HCT116 (cell line): Measurements from ENCODE around the gene DRICH1. TPM values are rescaled to one million over a fixed set of nuclear protein-coding genes. Genes with fewer than 3 reads are reported as not detected.

Source experiments
- ATAC-seq: fragments of 200-7000 bp; cut with Tn5 transposase; 2 replicates; pipeline ENCODE4 v1.9.1; 2020; ENCODE audit warnings: mild to moderate bottlenecking, moderate library complexity
- BruUV-seq: library from RNA; stranded (reverse); fragments of 400-500 nt; replicated peaks from 2 replicates; lab custom pipeline; 2021; lab: Mats Ljungman, UMichigan
- CTCF ChIA-PET: fragments of 300-600 bp; sonication (Branson Sonifier 250); formaldehyde crosslinking; loops from one replicate; lab custom pipeline; 2021; ENCODE audit warnings: antibody characterized with exemption; lab: Charles Lee
- POLR2A ChIA-PET: fragments of 300-600, 350-600 bp; sonication (Branson Sonifier 250); formaldehyde crosslinking; loops from one replicate; lab custom pipeline; 2021; ENCODE audit warnings: antibody characterized with exemption; lab: Charles Lee
- RAD21 ChIA-PET, 2 experiments: fragments of 300-600 bp; sonication (Branson Sonifier 250); formaldehyde crosslinking; loops; one replicate each; lab custom pipeline; 2023; ENCODE audit warnings: low total read pairs in 2 of 2; ENCODE audit not compliant: uncharacterized antibody in 2 of 2, unreplicated experiment in 2 of 2, low non-redundant PET in 1 of 2; lab: Charles Lee
- DNase-seq: peaks from one replicate; pipeline ENCODE4 v3.0.0-alpha.2; 2010; ENCODE audit warnings: low read depth, low spot score
- H2AFZ ChIP-seq: fragments of 200-600 bp; shearing (Covaris generic), sonication (generic); 2 replicates; pipeline ENCODE4 v1.6.1; 2017; ENCODE audit warnings: low read depth, mixed run types, mixed read lengths, antibody characterized with exemption, low read length; ENCODE audit not compliant: poor library complexity, severe bottlenecking
- H3K27ac ChIP-seq: 2 replicates; pipeline ENCODE4 v1.5.1; 2012; ENCODE audit warnings: low read depth, low read length
- H3K27me3 ChIP-seq: fragments of 200-600 bp; sonication (generic); 2 replicates; pipeline ENCODE4 v1.6.1; 2016; ENCODE audit warnings: mixed run types, low read length, mixed read lengths; ENCODE audit not compliant: insufficient read depth
- H3K36me3 ChIP-seq, 2 experiments: fragments of 200-500 bp in 1 of 2; fragments of 200-600 bp in 1 of 2; sonication (Bioruptor generic) in 1 of 2; sonication (generic) in 1 of 2; 2 replicates each; pipeline versions ENCODE4 v1.5.1 to v1.6.1; 2014 to 2016; ENCODE audit warnings: low read length in 2 of 2, inconsistent platforms in 1 of 2, mixed read lengths in 1 of 2, mixed run types in 1 of 2; ENCODE audit not compliant: insufficient read depth in 2 of 2, control insufficient read depth in 1 of 2
- H3K4me1 ChIP-seq, 2 experiments: fragments of 200-600 bp in 1 of 2; sonication (generic) in 1 of 2; 2 replicates each; pipeline versions ENCODE4 v1.5.1 to v1.6.1; 2012 to 2017; ENCODE audit warnings: low read length in 2 of 2, inconsistent platforms in 1 of 2, mild to moderate bottlenecking in 1 of 2, mixed read lengths in 1 of 2, mixed run types in 1 of 2, moderate library complexity in 1 of 2; ENCODE audit not compliant: insufficient read depth in 2 of 2, control insufficient read depth in 1 of 2
- H3K4me2 ChIP-seq: fragments of 200-600 bp; sonication (generic); 2 replicates; pipeline ENCODE4 v1.6.1; 2017; ENCODE audit warnings: mixed run types, low read length, mixed read lengths
- H3K4me3 ChIP-seq, 2 experiments: fragments of 200-600 bp in 1 of 2; sonication (generic) in 1 of 2; replicated peaks in 1 of 2; 2 replicates each; pipeline ENCODE4 v1.5.1; 2011 to 2016; ENCODE audit warnings: low read length in 2 of 2, control low read depth in 1 of 2, low read depth in 1 of 2, mild to moderate bottlenecking in 1 of 2, mixed read lengths in 1 of 2, mixed run types in 1 of 2
- H3K79me2 ChIP-seq: fragments of 200-600 bp; sonication (generic); 2 replicates; pipeline ENCODE4 v1.6.1; 2017; ENCODE audit warnings: mild to moderate bottlenecking, mixed run types, low read length, moderate library complexity, mixed read lengths; ENCODE audit not compliant: insufficient read depth
- H3K9ac ChIP-seq: fragments of 200-600 bp; sonication (generic); 2 replicates; pipeline ENCODE4 v1.6.1; 2016; ENCODE audit warnings: low read length, mixed read lengths
- H3K9me2 ChIP-seq: fragments of 200-600 bp; sonication (generic), shearing (Covaris generic); 2 replicates; pipeline ENCODE4 v1.6.1; 2017; ENCODE audit warnings: mixed run types, mild to moderate bottlenecking, moderate library complexity; ENCODE audit not compliant: insufficient read depth
- H3K9me3 ChIP-seq, 2 experiments: fragments of 200-500 bp in 1 of 2; fragments of 200-600 bp in 1 of 2; sonication (Bioruptor generic) in 1 of 2; sonication (generic) in 1 of 2; 2 replicates each; pipeline ENCODE4 v1.6.1; 2014 to 2017; ENCODE audit warnings: low read length in 2 of 2, mixed read lengths in 2 of 2, inconsistent platforms in 1 of 2, low read depth in 1 of 2, mild to moderate bottlenecking in 1 of 2, mixed run types in 1 of 2, moderate library complexity in 1 of 2; ENCODE audit not compliant: control insufficient read depth in 1 of 2, insufficient read depth in 1 of 2
- H4K20me1 ChIP-seq: fragments of 200-600 bp; sonication (generic), shearing (Covaris generic); 2 replicates; pipeline ENCODE4 v1.6.1; 2017; ENCODE audit warnings: mixed run types, mild to moderate bottlenecking, moderate library complexity; ENCODE audit not compliant: insufficient read depth
- CBX3 ChIP-seq: IDR thresholded peaks from 2 replicates; pipeline ENCODE4 v1.6.1; 2012; ENCODE audit warnings: low read depth
- CEBPB ChIP-seq: IDR thresholded peaks from 2 replicates; pipeline ENCODE4 v1.6.1; 2012; ENCODE audit warnings: low read depth
- CTCF ChIP-seq, 3 experiments: fragments of 200-600 bp in 1 of 3; sonication (generic) in 1 of 3; IDR thresholded peaks in 2 of 3; conservative IDR thresholded peaks in 1 of 3; 2 replicates each; pipeline ENCODE4 v1.5.1; 2012 to 2017; ENCODE audit warnings: low read depth in 2 of 3, low read length in 2 of 3, antibody characterized with exemption in 1 of 3, borderline replicate concordance in 1 of 3, control low read depth in 1 of 3, mild to moderate bottlenecking in 1 of 3, mixed read lengths in 1 of 3, mixed run types in 1 of 3, moderate library complexity in 1 of 3; ENCODE audit not compliant: insufficient read depth in 1 of 3
- EGR1 ChIP-seq: IDR thresholded peaks from 2 replicates; pipeline ENCODE4 v1.6.1; 2012; ENCODE audit warnings: low read depth
- EZH2 ChIP-seq: fragments of 200-600 bp; sonication (generic); IDR thresholded peaks from 2 replicates; pipeline ENCODE4 v1.6.1; 2017; ENCODE audit warnings: antibody characterized with exemption, mixed run types
- JUND ChIP-seq: IDR thresholded peaks from 2 replicates; pipeline ENCODE4 v1.6.1; 2012
- POLR2A ChIP-seq: IDR thresholded peaks from 2 replicates; pipeline ENCODE4 v1.7.0; 2011; ENCODE audit warnings: borderline replicate concordance; ENCODE audit not compliant: insufficient read depth, insufficient read length; ENCODE audit errors: extremely low read depth
- POLR2AphosphoS5 ChIP-seq: IDR thresholded peaks from 2 replicates; pipeline ENCODE4 v1.6.1; 2011; ENCODE audit warnings: mild to moderate bottlenecking, low read depth, low read length, moderate library complexity
- RAD21 ChIP-seq: IDR thresholded peaks from 2 replicates; pipeline ENCODE4 v1.6.1; 2012; ENCODE audit warnings: low read depth, mild to moderate bottlenecking
- REST ChIP-seq: IDR thresholded peaks from 2 replicates; pipeline ENCODE4 v1.6.1; 2012; ENCODE audit warnings: low read depth
- SIN3A ChIP-seq: IDR thresholded peaks from 2 replicates; pipeline ENCODE4 v1.6.1; 2012; ENCODE audit warnings: low read depth
- SP1 ChIP-seq: IDR thresholded peaks from 2 replicates; pipeline ENCODE4 v1.6.1; 2012; ENCODE audit warnings: low read depth
- SRF ChIP-seq: IDR thresholded peaks from 2 replicates; pipeline ENCODE4 v1.6.1; 2012; ENCODE audit warnings: low read depth
- TCF7L2 ChIP-seq: IDR thresholded peaks from 2 replicates; pipeline ENCODE4 v1.7.0; 2011; ENCODE audit warnings: borderline replicate concordance, inconsistent platforms; ENCODE audit not compliant: insufficient read depth, insufficient read length; ENCODE audit errors: extremely low read depth
- ZFX ChIP-seq: fragments of 450-650 bp; IDR thresholded peaks from 2 replicates; pipeline ENCODE4 v1.6.1; 2017
- ZNF274 ChIP-seq: fragments of 200-500 bp; sonication (Bioruptor generic); IDR thresholded peaks from 2 replicates; pipeline ENCODE4 v1.6.1; 2014; ENCODE audit warnings: mild to moderate bottlenecking, low read depth, low read length, inconsistent platforms
- intact Hi-C: fragments of 100-400 bp; cut with micrococcal nuclease; formaldehyde crosslinking; loops from 2 replicates; pipeline ENCODE4 v1.10.0; 2022
- total RNA-seq: library from RNA; stranded (reverse); gene quantifications from one replicate; pipeline ENCODE4 v1.2.1, GENCODE V29; 2021; ENCODE audit not compliant: unreplicated experiment
- TF ChIP-seq, protein P1 (sequence below): IDR thresholded peaks from 2 replicates; pipeline ENCODE4 v1.6.1; 2012

DRICH1 gene
- total RNA-seq, 1 experiment from 2014 or later: 0.44 TPM

DNA sequence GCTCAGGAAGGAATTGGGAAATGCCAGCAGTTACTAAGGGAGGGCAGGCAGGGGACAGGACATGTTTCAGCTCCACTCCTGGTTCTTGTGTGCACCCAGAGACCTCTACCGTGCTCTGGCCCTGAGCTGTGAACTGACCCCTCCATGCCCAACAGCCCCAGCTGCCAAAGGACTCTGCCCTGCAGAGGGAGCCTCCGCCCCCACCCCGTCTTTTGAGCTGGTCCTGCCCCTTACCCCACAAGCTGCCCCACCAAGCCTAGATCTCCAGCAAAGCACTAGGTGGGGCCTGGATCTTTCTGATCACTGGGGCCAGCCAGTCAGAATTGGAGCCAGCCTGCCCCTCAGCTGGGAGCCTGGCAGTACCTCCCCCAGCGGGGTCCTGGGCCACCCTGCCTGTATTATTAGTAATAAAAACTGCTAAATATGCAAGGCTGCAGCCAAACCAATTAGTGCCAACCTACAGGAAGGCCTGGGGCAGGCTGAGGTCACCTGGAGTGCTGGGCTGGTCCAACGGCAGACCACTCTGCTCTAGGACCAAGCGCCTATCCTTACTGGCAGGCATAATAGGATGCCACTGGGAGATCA is 23.9 kb upstream of the DRICH1 start:
- Histone ChIP-seq H3K79me2 (no peaks in the 10 kb centered on the region), H3K9ac (no peak overlapping the region), H3K9me2 (no peaks in the 10 kb centered on the region), H3K27ac (no peak overlapping the region), H3K36me3 (peaks cover 7 to 9% of the 10 kb centered on the region in 2 experiments; a peak in 2 of 4 replicates), H2AFZ (no peak overlapping the region), H3K27me3 (no peaks in the 10 kb centered on the region), H4K20me1 (no peaks in the 10 kb centered on the region), H3K4me3 (no peak overlapping the region), H3K9me3 (no peaks in the 10 kb centered on the region), H3K4me1 (no peaks in the 10 kb centered on the region), H3K4me2 (no peak overlapping the region)
- ChIA-PET POLR2A (no interaction called here), RAD21 (no interaction called here), CTCF (no interaction called here)
- DNase-seq (no peak), ATAC-seq (no peak)
- TF ChIP-seq ZNF274: no peak
- no peak for TF ChIP-seq SRF
- no peak for TF ChIP-seq RAD21
- no peak for TF ChIP-seq EGR1
- BruUV-seq: no TSS peak
- intact Hi-C loops: no loop called here

DNA sequence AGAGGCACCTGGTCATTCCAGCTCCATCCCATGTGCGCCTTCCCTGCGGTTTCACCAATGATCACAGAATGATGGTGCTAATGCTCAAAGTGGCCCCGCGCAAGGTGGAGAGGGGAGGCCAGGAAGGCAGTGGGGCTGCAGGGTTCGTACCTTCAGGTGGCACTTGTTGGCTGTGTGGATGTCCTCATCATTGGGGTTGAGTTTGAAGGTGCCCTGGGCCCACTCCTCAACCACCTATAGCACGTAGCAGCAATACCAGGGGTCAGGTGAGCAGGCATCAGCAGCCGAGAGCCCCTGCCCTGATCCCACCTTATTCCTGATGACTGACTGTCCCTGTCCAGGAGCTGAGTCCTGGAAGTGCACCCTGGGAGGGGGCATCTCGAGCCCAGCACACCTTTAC is 20.6 kb upstream of the DRICH1 start:
- no peaks in the 10 kb centered on the region for H4K20me1 ChIP-seq
- ATAC-seq (no peak), DNase-seq (no peak)
- H3K4me2 ChIP-seq: no peak overlapping the region
- H3K36me3 ChIP-seq: no peaks in the 10 kb centered on the region
- H3K9me3 ChIP-seq: no peaks in the 10 kb centered on the region
- no peaks in the 10 kb centered on the region for H3K9me2 ChIP-seq
- no peaks in the 10 kb centered on the region for H3K79me2 ChIP-seq
- no peaks in the 10 kb centered on the region for H3K27me3 ChIP-seq
- intact Hi-C loops: no loop called here
- H2AFZ ChIP-seq: no peak overlapping the region
- RAD21 ChIA-PET: no interaction called here
- no peaks in the 10 kb centered on the region for H3K4me1 ChIP-seq
- no TSS peak for BruUV-seq
- no peak overlapping the region for H3K27ac ChIP-seq
- CTCF ChIA-PET: no interaction called here
- H3K9ac ChIP-seq: no peak overlapping the region
- POLR2A ChIA-PET: no interaction called here
- no peak overlapping the region for H3K4me3 ChIP-seq
- no peak for TF ChIP-seq SP1
- TF ChIP-seq SRF: no peak
- no peak for TF ChIP-seq CTCF (IDR thresholded peaks at IDR 0.05 in 2 of 3, conservative IDR thresholded peaks at IDR 0.05 in 1 of 3; ENCODE audit: borderline replicate concordance in 1 of 3, insufficient read depth in 1 of 3, low read depth in 2 of 3, low read length in 2 of 3)
- no peak for TF ChIP-seq POLR2AphosphoS5
- no peak for TF ChIP-seq JUND
- no peak for TF ChIP-seq POLR2A
- TF ChIP-seq, protein P1, sequence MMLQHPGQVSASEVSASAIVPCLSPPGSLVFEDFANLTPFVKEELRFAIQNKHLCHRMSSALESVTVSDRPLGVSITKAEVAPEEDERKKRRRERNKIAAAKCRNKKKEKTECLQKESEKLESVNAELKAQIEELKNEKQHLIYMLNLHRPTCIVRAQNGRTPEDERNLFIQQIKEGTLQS: no peak
- no peak for TF ChIP-seq SIN3A
- no peak for TF ChIP-seq REST
- TF ChIP-seq CBX3: no peak
- no peak for TF ChIP-seq RAD21
- no peak for TF ChIP-seq ZFX
- no peak for TF ChIP-seq TCF7L2
- no peak for TF ChIP-seq ZNF274
- TF ChIP-seq EZH2: no peak
- no peak for TF ChIP-seq CEBPB
- no peak for TF ChIP-seq EGR1
